NAMALWA (cell line): Measurements from ENCODE around the gene MPRIP.
"Not testable (repeated sequence)": the region's sequence is repeated elsewhere in the genome, so short reads cannot be mapped to it uniquely, and the experiment has no call there.

Experiments
- DNase-seq: peaks from one replicate; pipeline ENCODE4 v3.0.0-alpha.2; 2015; ENCODE audit warnings: low spot score

The MPRIP gene

GRCh38 chr17:17186551-17187505, 144.6 kb downstream of the MPRIP start:
- DNase-seq: no peak

GRCh38 chr17:17188586-17188985, 146.3 kb downstream of the MPRIP start:
- DNase-seq: no peak

- DNase-seq: no peak
Measured at GRCh38 chr17:17189559-17189958, 147.3 kb downstream of the MPRIP start.

- no peak for DNase-seq
Measured at GRCh38 chr17:17190188-17190587, 147.9 kb downstream of the MPRIP start.

- no peak for DNase-seq
Measured at GRCh38 chr17:17191346-17191792, 149.1 kb downstream of the MPRIP start.

- DNase-seq: peak; percentile 49
Measured at GRCh38 chr17:17191961-17192381, 149.7 kb downstream of the MPRIP start.

GRCh38 chr17:17195466-17195865, 153.2 kb downstream of the MPRIP start:
- not testable (repeated sequence) for DNase-seq

GRCh38 chr17:17196776-17197175, 154.5 kb downstream of the MPRIP start:
- no peak for DNase-seq

- no peak for DNase-seq
Measured at GRCh38 chr17:17198281-17198680, 156.0 kb downstream of the MPRIP start.

- no peak for DNase-seq
Measured at GRCh38 chr17:17200311-17200710, 158.1 kb downstream of the MPRIP start.

- no peak for DNase-seq
Measured at GRCh38 chr17:17200831-17201230, 158.6 kb downstream of the MPRIP start.

GRCh38 chr17:17201271-17201670, 159.0 kb downstream of the MPRIP start:
- DNase-seq: no peak

GRCh38 chr17:17201907-17202306, 159.7 kb downstream of the MPRIP start:
- DNase-seq: no peak

GRCh38 chr17:17203173-17203730, 161.0 kb downstream of the MPRIP start:
- DNase-seq: no peak

GRCh38 chr17:17204041-17204591, 161.9 kb downstream of the MPRIP start:
- no peak for DNase-seq

GRCh38 chr17:17204635-17205231, 162.5 kb downstream of the MPRIP start:
- DNase-seq: no peak

GRCh38 chr17:17205368-17206123, 163.3 kb downstream of the MPRIP start:
- peak; percentile 61 for DNase-seq

GRCh38 chr17:17206124-17206912, 164.1 kb downstream of the MPRIP start, which contains the start of gene PLD6:
TSS of gene PLD6 (minus strand) at chr17:17206333. CDS start at chr17:17206286, 47 bp downstream.
- DNase-seq: peak; percentile 87

GRCh38 chr17:17206913-17207335, 164.7 kb downstream of the MPRIP start:
- DNase-seq: no peak

- DNase-seq: no peak
Measured at GRCh38 chr17:17207998-17208397, 165.7 kb downstream of the MPRIP start.

GRCh38 chr17:17213775-17214174, 171.5 kb downstream of the MPRIP start:
- no peak for DNase-seq
